Astrocyte of the spinal cord (primary cell): ENCODE measurements around the gene MLPH.

Experiments
- DNase-seq: peaks from one replicate; pipeline ENCODE4 v3.0.0; 2011; ENCODE audit warnings: low read depth, low spot score
- H3K4me3 ChIP-seq: 2 replicates; pipeline ENCODE4 v1.5.1; 2011; ENCODE audit warnings: low read depth, mild to moderate bottlenecking, low read length, moderate library complexity
- CTCF ChIP-seq: IDR thresholded peaks from 2 replicates; pipeline ENCODE4 v1.5.1; 2012; ENCODE audit warnings: low read depth, mild to moderate bottlenecking, low read length, inconsistent platforms
- in situ Hi-C: cut with HindIII; loops from 2 replicates; pipeline ENCODE4 v1.10.0; 2017; ENCODE audit warnings: low sequenced_read_pairs

Gene MLPH

DNA sequence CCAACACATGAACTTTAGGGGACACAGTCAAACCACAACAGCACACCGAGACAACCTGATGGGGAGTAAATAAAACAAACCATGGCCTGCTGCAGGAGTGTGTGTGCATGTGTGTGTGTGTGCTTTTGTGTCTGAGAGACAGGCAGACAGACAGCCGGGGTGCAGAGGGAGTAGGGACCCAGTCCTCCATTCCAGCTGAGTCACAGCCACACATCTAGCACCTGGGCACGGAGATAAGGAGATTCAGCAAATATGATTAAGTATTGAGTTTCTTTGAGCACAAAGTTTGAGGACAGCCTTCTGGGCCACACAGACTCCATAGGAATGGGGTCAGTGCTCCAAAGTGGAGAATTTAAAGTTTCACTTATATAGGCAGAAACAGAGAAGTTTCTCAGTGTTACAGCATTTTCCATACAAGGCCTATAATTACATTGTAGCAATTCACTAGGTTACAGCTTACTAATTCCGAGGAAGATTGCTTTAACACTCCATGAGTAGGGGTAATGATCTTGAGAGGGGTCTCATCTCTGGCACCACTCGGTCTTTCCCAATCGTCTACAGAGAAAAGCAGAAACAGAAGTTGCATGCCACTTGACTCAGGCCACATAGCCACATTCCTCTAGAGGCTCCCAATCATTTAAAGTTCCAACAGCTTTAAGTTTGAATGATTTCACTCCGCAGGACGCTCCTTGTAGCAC lies 48.5 kb downstream of the MLPH start:
- H3K4me3 ChIP-seq, result no peak overlapping the region
- in situ Hi-C loops, result no loop called here
- no peak for DNase-seq
- no peak for TF ChIP-seq CTCF

DNA sequence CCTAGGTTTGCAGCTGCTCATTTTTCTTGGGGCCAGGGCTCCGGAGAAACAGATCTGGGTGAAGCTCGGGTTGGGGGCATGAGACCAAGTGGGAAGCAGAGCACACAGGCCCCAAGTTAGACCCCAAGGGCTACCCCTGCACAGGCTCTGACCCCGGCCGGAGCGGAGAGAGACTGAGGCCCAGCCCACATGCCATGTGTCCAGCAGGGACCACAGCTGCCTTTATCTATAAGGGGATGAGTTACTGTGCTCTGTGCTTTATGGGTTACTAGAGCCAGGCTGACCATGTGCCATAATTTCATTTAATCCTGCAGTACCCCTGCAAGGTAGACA lies 49.0 kb downstream of the MLPH start:
- H3K4me3 ChIP-seq, result no peak overlapping the region
- DNase-seq, result no peak
- TF ChIP-seq CTCF, result no peak
- in situ Hi-C loops, result no loop called here

- DNase-seq, result no peak
- no peak overlapping the region for H3K4me3 ChIP-seq
- in situ Hi-C loops, result no loop called here
- no peak for TF ChIP-seq CTCF
These were observed 49.6 kb downstream of the MLPH start for GRCh38 chr2:237536617-237537016.

- TF ChIP-seq CTCF, result no peak
- no peak overlapping the region for H3K4me3 ChIP-seq
- in situ Hi-C loops, result no loop called here
- no peak for DNase-seq
These were observed 51.1 kb downstream of the MLPH start for GRCh38 chr2:237538001-237538720.

GRCh38 chr2:237538901-237539300 lies 51.9 kb downstream of the MLPH start:
- no peak for TF ChIP-seq CTCF
- no peak overlapping the region for H3K4me3 ChIP-seq
- DNase-seq, result no peak
- in situ Hi-C loops, result no loop called here

DNA sequence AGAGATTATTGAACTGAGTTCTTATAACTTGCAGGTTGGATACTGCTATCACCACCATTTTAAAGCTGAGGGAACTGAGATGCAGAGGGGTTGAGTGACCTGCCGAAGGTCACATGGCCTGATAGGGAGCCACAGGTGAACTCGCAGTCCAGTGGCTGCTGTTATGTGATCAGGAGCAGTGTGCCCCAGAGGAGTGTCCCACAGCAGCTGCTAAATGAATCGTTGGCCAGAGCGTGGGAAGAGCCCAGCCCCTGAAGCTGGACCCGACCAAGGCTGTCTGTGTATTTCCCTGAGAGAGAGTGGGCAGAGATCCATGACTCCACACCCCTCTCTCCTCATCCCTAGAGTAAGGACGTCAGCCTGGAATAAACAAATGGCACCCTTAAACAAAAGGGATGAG lies 52.6 kb downstream of the MLPH start:
- H3K4me3 ChIP-seq, result no peak overlapping the region
- in situ Hi-C loops, result no loop called here
- DNase-seq, result no peak
- no peak for TF ChIP-seq CTCF
